A673 (cell line): ENCODE measurements around the gene PYGB.

ENCODE experiments used
- CTCF ChIP-seq: fragments of 300-800, 200-600 bp; sonication (generic); conservative IDR thresholded peaks from 2 replicates; pipeline ENCODE4 v1.5.1; 2017; ENCODE audit warnings: low read depth, mild to moderate bottlenecking, antibody characterized with exemption, low read length, moderate library complexity, mixed read lengths
- EZH2 ChIP-seq: fragments of 200-600 bp; sonication (generic); IDR thresholded peaks from 2 replicates; pipeline ENCODE4 v1.6.1; 2017; ENCODE audit warnings: borderline replicate concordance, low read depth, mild to moderate bottlenecking, mixed read lengths, antibody characterized with exemption, low read length; ENCODE audit not compliant: poor library complexity, severe bottlenecking

GRCh38 chr20:25218492-25218891 is 29.4 kb upstream of the PYGB start:
- TF ChIP-seq CTCF (no peak), EZH2 (no peak)
